Activated naive CD4-positive, alpha-beta T cell treated with anti-CD3 and anti-CD28 coated beads, Interleukin-2, amount 50 U/mL, for 72 hours (primary cell): ENCODE results near the gene DYRK2. TPM values are rescaled to one million over a fixed set of nuclear protein-coding genes. Genes with fewer than 3 reads are reported as not detected.

Experiments
- ATAC-seq, 2 donors: fragments of 150-1000 bp; cut with Tn5 transposase; 2 replicates each; pipeline ENCODE4 v1.10.0; 2021; ENCODE audit warnings: mild to moderate bottlenecking in 2 of 2, moderate library complexity in 2 of 2
- DNase-seq, 2 donors: peaks; one replicate each; pipeline ENCODE4 v3.0.0; 2021 to 2022; ENCODE audit warnings: low spot score in 2 of 2
- H3K27ac Mint-ChIP-seq, 2 donors: one replicate each; pipeline ENCODE4 v1.8.0; 2022; ENCODE audit warnings: mild to moderate bottlenecking in 2 of 2, mixed read lengths in 2 of 2
- H3K36me3 Mint-ChIP-seq, 2 donors: one replicate each; pipeline ENCODE4 v1.8.0; 2022; ENCODE audit warnings: mixed read lengths in 2 of 2
- H3K9me3 Mint-ChIP-seq, 2 donors: one replicate each; pipeline ENCODE4 v1.8.0; 2022; ENCODE audit warnings: mixed read lengths in 2 of 2
- total RNA-seq, 2 donors: library from RNA; stranded (reverse); gene quantifications; one replicate each; pipeline ENCODE4 v1.2.3, GENCODE V29; 2022

The DYRK2 gene
- total RNA-seq, 2 donors from 2014 or later, result 27.2 to 34.3 TPM

- ATAC-seq (no peak), DNase-seq (no peak)
- Mint-ChIP-seq H3K36me3 (peaks cover 6 to 7% of the 10 kb centered on the region in 2 donors), H3K27ac (no peak overlapping the region), H3K9me3 (no peaks in the 10 kb centered on the region)
Measured at GRCh38 chr12:67704071-67704470, 55.5 kb downstream of the DYRK2 start.

GRCh38 chr12:67705394-67706370 is 57.1 kb downstream of the DYRK2 start:
- ATAC-seq, result no peak
- peaks cover 6 to 7% of the 10 kb centered on the region in 2 donors for H3K36me3 Mint-ChIP-seq
- no peak overlapping the region for H3K27ac Mint-ChIP-seq
- no peak for DNase-seq
- H3K9me3 Mint-ChIP-seq, result no peaks in the 10 kb centered on the region

GRCh38 chr12:67709367-67709954 is 60.9 kb downstream of the DYRK2 start:
- ATAC-seq (no peak), DNase-seq (no peak)
- peaks cover 0 to 1% of the 10 kb centered on the region in 2 donors for H3K9me3 Mint-ChIP-seq
- H3K27ac Mint-ChIP-seq, result no peak overlapping the region
- H3K36me3 Mint-ChIP-seq, result no peaks in the 10 kb centered on the region

GRCh38 chr12:67710582-67710981 is 62.0 kb downstream of the DYRK2 start:
- DNase-seq, result no peak
- no peaks in the 10 kb centered on the region for H3K36me3 Mint-ChIP-seq
- no peak overlapping the region for H3K27ac Mint-ChIP-seq
- H3K9me3 Mint-ChIP-seq, result peaks cover 0 to 4% of the 10 kb centered on the region in 2 donors
- ATAC-seq, result peak in 1 of 2 donors; percentile 28

- ATAC-seq, result no peak
- no peak for DNase-seq
- Mint-ChIP-seq H3K36me3 (no peaks in the 10 kb centered on the region), H3K9me3 (peaks cover 0 to 4% of the 10 kb centered on the region in 2 donors), H3K27ac (no peak overlapping the region)
Measured at GRCh38 chr12:67712011-67712410, 63.5 kb downstream of the DYRK2 start.

GRCh38 chr12:67714648-67715047 is 66.1 kb downstream of the DYRK2 start:
- DNase-seq (no peak), ATAC-seq (no peak)
- Mint-ChIP-seq H3K9me3 (peaks cover 0 to 4% of the 10 kb centered on the region in 2 donors), H3K36me3 (peaks cover 0 to 6% of the 10 kb centered on the region in 2 donors), H3K27ac (peak overlapping the region in 1 of 2 donors; percentile 73)
